ENCODE results near the gene SMIM41. TPM values are rescaled to one million over a fixed set of nuclear protein-coding genes. Genes with fewer than 3 reads are reported as not detected.
A peak's percentile ranks its signal among the peaks of the same experiment; 100 is the strongest.

SMIM41 gene
- total RNA-seq, 1 donor = under 0.01 TPM

GRCh38 chr12:52091061-52091460 lies 11.6 kb downstream of the SMIM41 start:
- Histone ChIP-seq H3K27ac (ENCODE audit: low read depth, low read length) (no peak overlapping the region), H3K4me1 (ENCODE audit: insufficient read depth, low read length) (no peaks in the 10 kb centered on the region), H3K4me2 (ENCODE audit: insufficient read depth, low read length) (no peak overlapping the region), H3K36me3 (ENCODE audit: insufficient read depth, low read length) (no peaks in the 10 kb centered on the region), H2AFZ (ENCODE audit: low read length) (no peak overlapping the region), H4K20me1 (ENCODE audit: insufficient read depth, low read length) (no peaks in the 10 kb centered on the region), H3K27me3 (ENCODE audit: insufficient read depth, low read length) (peaks cover 38% of the 10 kb centered on the region), H3K9me3 (ENCODE audit: low read depth, low read length) (no peaks in the 10 kb centered on the region), H3K79me2 (ENCODE audit: insufficient read depth, low read length) (no peaks in the 10 kb centered on the region), H3K4me3 (ENCODE audit: insufficient read depth, low read length) (no peak overlapping the region)
- DNase-seq (ENCODE audit: insufficient read length, low spot score, missing footprints) = peak; percentile 64
- TF ChIP-seq CTCF (IDR thresholded peaks at IDR 0.05; ENCODE audit: extremely low read depth, low read depth, low read length) = no peak

- TF ChIP-seq CTCF (IDR thresholded peaks at IDR 0.05; ENCODE audit: extremely low read depth, low read depth, low read length) = no peak
- no peaks in the 10 kb centered on the region for H4K20me1 ChIP-seq (ENCODE audit: insufficient read depth, low read length)
- no peak overlapping the region for H3K4me3 ChIP-seq (ENCODE audit: insufficient read depth, low read length)
- H2AFZ ChIP-seq (ENCODE audit: low read length) = no peak overlapping the region
- H3K36me3 ChIP-seq (ENCODE audit: insufficient read depth, low read length) = no peaks in the 10 kb centered on the region
- no peaks in the 10 kb centered on the region for H3K79me2 ChIP-seq (ENCODE audit: insufficient read depth, low read length)
- H3K4me1 ChIP-seq (ENCODE audit: insufficient read depth, low read length) = no peaks in the 10 kb centered on the region
- H3K27ac ChIP-seq (ENCODE audit: low read depth, low read length) = no peak overlapping the region
- no peak overlapping the region for H3K4me2 ChIP-seq (ENCODE audit: insufficient read depth, low read length)
- DNase-seq (ENCODE audit: insufficient read length, low spot score, missing footprints) = peak; percentile 36
- H3K9me3 ChIP-seq (ENCODE audit: low read depth, low read length) = no peaks in the 10 kb centered on the region
- peaks cover 38% of the 10 kb centered on the region for H3K27me3 ChIP-seq (ENCODE audit: insufficient read depth, low read length)
Observed at GRCh38 chr12:52091869-52092268, 12.4 kb downstream of the SMIM41 start.

- no peak overlapping the region for H3K4me3 ChIP-seq (ENCODE audit: insufficient read depth, low read length)
- H4K20me1 ChIP-seq (ENCODE audit: insufficient read depth, low read length) = no peaks in the 10 kb centered on the region
- peaks cover 35% of the 10 kb centered on the region for H3K27me3 ChIP-seq (ENCODE audit: insufficient read depth, low read length)
- no peak for TF ChIP-seq CTCF (IDR thresholded peaks at IDR 0.05; ENCODE audit: extremely low read depth, low read depth, low read length)
- H3K4me1 ChIP-seq (ENCODE audit: insufficient read depth, low read length) = no peaks in the 10 kb centered on the region
- H3K79me2 ChIP-seq (ENCODE audit: insufficient read depth, low read length) = no peaks in the 10 kb centered on the region
- no peak overlapping the region for H3K27ac ChIP-seq (ENCODE audit: low read depth, low read length)
- no peak overlapping the region for H2AFZ ChIP-seq (ENCODE audit: low read length)
- DNase-seq (ENCODE audit: insufficient read length, low spot score, missing footprints) = peak; percentile 45
- H3K36me3 ChIP-seq (ENCODE audit: insufficient read depth, low read length) = no peaks in the 10 kb centered on the region
- no peak overlapping the region for H3K4me2 ChIP-seq (ENCODE audit: insufficient read depth, low read length)
- H3K9me3 ChIP-seq (ENCODE audit: low read depth, low read length) = no peaks in the 10 kb centered on the region
Observed at GRCh38 chr12:52093346-52093745, 13.8 kb downstream of the SMIM41 start.

GRCh38 chr12:52096332-52097044 lies 17.0 kb downstream of the SMIM41 start:
- Histone ChIP-seq H3K4me3 (ENCODE audit: insufficient read depth, low read length) (no peak overlapping the region), H3K79me2 (ENCODE audit: insufficient read depth, low read length) (no peaks in the 10 kb centered on the region), H3K4me2 (ENCODE audit: insufficient read depth, low read length) (no peak overlapping the region), H2AFZ (ENCODE audit: low read length) (no peak overlapping the region), H3K27me3 (ENCODE audit: insufficient read depth, low read length) (peaks cover 19% of the 10 kb centered on the region), H3K4me1 (ENCODE audit: insufficient read depth, low read length) (no peaks in the 10 kb centered on the region), H3K36me3 (ENCODE audit: insufficient read depth, low read length) (no peaks in the 10 kb centered on the region), H3K9me3 (ENCODE audit: low read depth, low read length) (no peaks in the 10 kb centered on the region), H3K27ac (ENCODE audit: low read depth, low read length) (no peak overlapping the region), H4K20me1 (ENCODE audit: insufficient read depth, low read length) (no peaks in the 10 kb centered on the region)
- no peak for TF ChIP-seq CTCF (IDR thresholded peaks at IDR 0.05; ENCODE audit: extremely low read depth, low read depth, low read length)
- peak; percentile 3 for DNase-seq (ENCODE audit: insufficient read length, low spot score, missing footprints)

Measured in osteoblast (primary cell).